Kidney epithelial cell (primary cell): ENCODE measurements around the gene PTCH1. TPM values are rescaled to one million over a fixed set of nuclear protein-coding genes. Genes with fewer than 3 reads are reported as not detected.

Experiments
- DNase-seq: peaks from one replicate; pipeline ENCODE4 v3.0.0-alpha.2; 2010; ENCODE audit warnings: low read depth
- H3K27me3 ChIP-seq: 2 replicates; pipeline ENCODE4 v1.6.0; 2011; ENCODE audit warnings: low read length; ENCODE audit not compliant: control insufficient read depth, insufficient read depth
- H3K36me3 ChIP-seq: 2 replicates; pipeline ENCODE4 v1.5.1; 2011; ENCODE audit warnings: low read length; ENCODE audit not compliant: control insufficient read depth, insufficient read depth
- H3K4me3 ChIP-seq: 2 replicates; pipeline ENCODE4 v1.5.1; 2011; ENCODE audit warnings: low read depth, mild to moderate bottlenecking, control low read depth, low read length
- CTCF ChIP-seq: IDR thresholded peaks from 2 replicates; pipeline ENCODE4 v1.5.1; 2011; ENCODE audit warnings: mild to moderate bottlenecking, moderate library complexity, low read length, control low read depth, inconsistent platforms; ENCODE audit not compliant: insufficient read depth, poor library complexity, severe bottlenecking
- total RNA-seq: library from RNA; depleted of rRNA; stranded (reverse); fragments of >200 nt; gene quantifications from 2 replicates; pipeline ENCODE4 v1.2.3, GENCODE V29; 2015

Gene PTCH1
- total RNA-seq, 1 donor from 2014 or later: 2.8 TPM

GRCh38 chr9:95494022-95494415 is 22.8 kb downstream of the PTCH1 start:
- no peak overlapping the region for H3K4me3 ChIP-seq
- no peaks in the 10 kb centered on the region for H3K27me3 ChIP-seq
- no peak for DNase-seq
- H3K36me3 ChIP-seq: no peaks in the 10 kb centered on the region
- no peak for TF ChIP-seq CTCF

GRCh38 chr9:95493402-95493801 is 23.4 kb downstream of the PTCH1 start:
- no peaks in the 10 kb centered on the region for H3K27me3 ChIP-seq
- DNase-seq: no peak
- H3K36me3 ChIP-seq: no peaks in the 10 kb centered on the region
- no peak overlapping the region for H3K4me3 ChIP-seq
- TF ChIP-seq CTCF: no peak

GRCh38 chr9:95491543-95492320 is 25.0 kb downstream of the PTCH1 start:
- no peak overlapping the region for H3K4me3 ChIP-seq
- no peak for TF ChIP-seq CTCF
- no peak for DNase-seq
- no peaks in the 10 kb centered on the region for H3K36me3 ChIP-seq
- no peaks in the 10 kb centered on the region for H3K27me3 ChIP-seq

GRCh38 chr9:95488954-95489353 is 27.8 kb downstream of the PTCH1 start:
- TF ChIP-seq CTCF: no peak
- Histone ChIP-seq H3K4me3 (no peak overlapping the region), H3K36me3 (no peaks in the 10 kb centered on the region), H3K27me3 (no peaks in the 10 kb centered on the region)
- DNase-seq: no peak

GRCh38 chr9:95486318-95486717 is 30.5 kb downstream of the PTCH1 start:
- TF ChIP-seq CTCF: no peak
- Histone ChIP-seq H3K4me3 (no peak overlapping the region), H3K36me3 (no peaks in the 10 kb centered on the region), H3K27me3 (no peaks in the 10 kb centered on the region)
- no peak for DNase-seq

GRCh38 chr9:95484225-95484624 is 32.5 kb downstream of the PTCH1 start:
- TF ChIP-seq CTCF: no peak
- no peak overlapping the region for H3K4me3 ChIP-seq
- no peak for DNase-seq
- no peaks in the 10 kb centered on the region for H3K27me3 ChIP-seq
- H3K36me3 ChIP-seq: peaks cover 2% of the 10 kb centered on the region
